Loucy (cell line): ENCODE measurements around the gene PLEKHA7.
A peak's percentile ranks its signal among the peaks of the same experiment; 100 is the strongest.

Experiments
- H2AFZ ChIP-seq: fragments of 200-600 bp; sonication (generic); 2 replicates; pipeline ENCODE4 v1.6.0; 2016; ENCODE audit warnings: antibody characterized with exemption, mild to moderate bottlenecking, low read length, moderate library complexity
- H3F3A ChIP-seq: fragments of 200-600 bp; 2 replicates; pipeline ENCODE4 v1.6.0; 2016; ENCODE audit warnings: antibody characterized with exemption, low read depth, mild to moderate bottlenecking
- H3K27me3 ChIP-seq: fragments of 200-600 bp; sonication (generic); 2 replicates; pipeline ENCODE4 v1.6.1; 2014; ENCODE audit warnings: low read length, mild to moderate bottlenecking; ENCODE audit not compliant: insufficient read depth, poor library complexity, severe bottlenecking
- H3K36me3 ChIP-seq: fragments of 200-600 bp; sonication (generic); 2 replicates; pipeline ENCODE4 v1.6.1; 2016; ENCODE audit warnings: low read length; ENCODE audit not compliant: insufficient read depth
- H3K4me1 ChIP-seq: fragments of 200-600 bp; sonication (generic); 2 replicates; pipeline ENCODE4 v1.5.1; 2014; ENCODE audit warnings: low read length, mild to moderate bottlenecking; ENCODE audit not compliant: insufficient read depth, poor library complexity, severe bottlenecking
- H3K4me2 ChIP-seq: fragments of 200-600 bp; sonication (generic); 2 replicates; pipeline ENCODE4 v1.6.0; 2014; ENCODE audit warnings: antibody characterized with exemption, low read length, low read depth, mild to moderate bottlenecking; ENCODE audit not compliant: poor library complexity, severe bottlenecking
- H3K4me3 ChIP-seq: fragments of 200-600 bp; sonication (generic); 2 replicates; pipeline ENCODE4 v1.5.1; 2014; ENCODE audit warnings: low read length, mild to moderate bottlenecking, mixed read lengths; ENCODE audit not compliant: poor library complexity, severe bottlenecking
- H3K79me2 ChIP-seq: fragments of 200-600 bp; sonication (generic); 2 replicates; pipeline ENCODE4 v1.6.1; 2014; ENCODE audit warnings: low read length; ENCODE audit not compliant: insufficient read depth
- H3K9ac ChIP-seq: fragments of 200-600 bp; sonication (generic); 2 replicates; pipeline ENCODE4 v1.6.0; 2014; ENCODE audit warnings: mild to moderate bottlenecking, low read depth, low read length, moderate library complexity; ENCODE audit not compliant: poor library complexity, severe bottlenecking
- H3K9me2 ChIP-seq: fragments of 200-600 bp; sonication (generic); replicated peaks from 2 replicates; pipeline ENCODE4 v1.6.1; 2016; ENCODE audit warnings: low read depth, low read length, mixed read lengths
- H3K9me3 ChIP-seq: fragments of 200-600 bp; sonication (generic); 2 replicates; pipeline ENCODE4 v1.6.1; 2014; ENCODE audit warnings: mild to moderate bottlenecking, antibody characterized with exemption, low read length, low read depth; ENCODE audit not compliant: insufficient read depth
- H4K20me1 ChIP-seq: fragments of 200-600 bp; sonication (generic); 2 replicates; pipeline ENCODE4 v1.6.0; 2014; ENCODE audit warnings: antibody characterized with exemption, low read length, mild to moderate bottlenecking; ENCODE audit not compliant: insufficient read depth, poor library complexity, severe bottlenecking
- EZH2phosphoT487 ChIP-seq: fragments of 200-600 bp; IDR thresholded peaks from 2 replicates; pipeline ENCODE4 v1.6.1; 2018; ENCODE audit warnings: antibody characterized with exemption, mild to moderate bottlenecking, moderate library complexity, borderline replicate concordance
- TF ChIP-seq, protein P1 (sequence below): fragments of 200-600 bp; sonication (generic); conservative IDR thresholded peaks from 2 replicates; pipeline ENCODE4 v1.5.1; 2014; ENCODE audit warnings: mild to moderate bottlenecking, antibody characterized with exemption, low read length

PLEKHA7 gene

DNA sequence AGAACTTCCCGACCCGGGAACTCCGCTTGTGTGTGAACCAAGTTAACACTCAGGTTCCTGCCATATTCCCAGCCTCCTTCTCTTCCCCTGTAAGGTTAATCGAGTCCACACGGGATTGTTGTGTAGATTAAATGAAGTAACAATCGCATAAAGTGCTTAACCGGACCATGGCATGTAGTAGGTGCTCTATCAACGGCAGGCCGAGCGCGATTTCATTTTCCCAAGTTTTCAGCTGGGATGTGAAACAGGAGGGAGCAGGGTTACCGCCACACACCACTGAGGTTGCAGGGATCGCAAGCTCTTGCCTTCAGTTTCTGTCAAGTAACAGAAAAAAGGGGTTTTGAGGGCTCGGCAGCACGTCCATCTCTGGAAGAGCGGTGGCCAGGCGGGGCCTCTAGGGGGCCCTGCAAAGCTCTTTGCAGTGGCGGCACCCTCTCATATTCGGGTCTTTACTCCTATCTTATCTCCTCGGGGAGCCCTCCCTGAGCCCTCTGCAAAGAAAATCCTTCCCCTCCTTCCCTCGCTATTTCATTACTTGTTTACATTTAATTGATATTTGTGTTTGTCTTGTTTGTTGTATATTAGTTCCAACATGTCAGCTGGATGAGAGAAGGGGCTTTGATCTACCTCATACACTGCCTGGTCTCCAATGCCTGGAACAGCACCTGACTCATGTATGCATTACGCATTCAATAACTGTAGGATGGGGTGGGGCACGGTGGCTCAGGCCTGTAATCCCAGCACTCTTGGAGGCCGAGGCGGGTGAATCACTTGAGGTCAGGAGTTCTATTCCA, 816 bp upstream of the PLEKHA7 start:
- no peaks in the 10 kb centered on the region for H3F3A ChIP-seq
- H3K9me3 ChIP-seq = no peaks in the 10 kb centered on the region
- H3K79me2 ChIP-seq = peaks cover 8% of the 10 kb centered on the region; the same call in 1 of the 2 replicates
- no peaks in the 10 kb centered on the region for H3K9me2 ChIP-seq
- TF ChIP-seq, protein P1, sequence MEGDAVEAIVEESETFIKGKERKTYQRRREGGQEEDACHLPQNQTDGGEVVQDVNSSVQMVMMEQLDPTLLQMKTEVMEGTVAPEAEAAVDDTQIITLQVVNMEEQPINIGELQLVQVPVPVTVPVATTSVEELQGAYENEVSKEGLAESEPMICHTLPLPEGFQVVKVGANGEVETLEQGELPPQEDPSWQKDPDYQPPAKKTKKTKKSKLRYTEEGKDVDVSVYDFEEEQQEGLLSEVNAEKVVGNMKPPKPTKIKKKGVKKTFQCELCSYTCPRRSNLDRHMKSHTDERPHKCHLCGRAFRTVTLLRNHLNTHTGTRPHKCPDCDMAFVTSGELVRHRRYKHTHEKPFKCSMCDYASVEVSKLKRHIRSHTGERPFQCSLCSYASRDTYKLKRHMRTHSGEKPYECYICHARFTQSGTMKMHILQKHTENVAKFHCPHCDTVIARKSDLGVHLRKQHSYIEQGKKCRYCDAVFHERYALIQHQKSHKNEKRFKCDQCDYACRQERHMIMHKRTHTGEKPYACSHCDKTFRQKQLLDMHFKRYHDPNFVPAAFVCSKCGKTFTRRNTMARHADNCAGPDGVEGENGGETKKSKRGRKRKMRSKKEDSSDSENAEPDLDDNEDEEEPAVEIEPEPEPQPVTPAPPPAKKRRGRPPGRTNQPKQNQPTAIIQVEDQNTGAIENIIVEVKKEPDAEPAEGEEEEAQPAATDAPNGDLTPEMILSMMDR = peak; percentile 87
- TF ChIP-seq EZH2phosphoT487 = no peak
- peaks cover 16% of the 10 kb centered on the region for H3K4me1 ChIP-seq
- peak overlapping the region; percentile 91 for H3K4me3 ChIP-seq
- H3K27me3 ChIP-seq = no peaks in the 10 kb centered on the region
- H2AFZ ChIP-seq = peak overlapping the region; percentile 99
- H3K36me3 ChIP-seq = no peaks in the 10 kb centered on the region
- H3K9ac ChIP-seq = peak overlapping the region; percentile 83
- H3K4me2 ChIP-seq = peak overlapping the region; percentile 88
- no peaks in the 10 kb centered on the region for H4K20me1 ChIP-seq

DNA sequence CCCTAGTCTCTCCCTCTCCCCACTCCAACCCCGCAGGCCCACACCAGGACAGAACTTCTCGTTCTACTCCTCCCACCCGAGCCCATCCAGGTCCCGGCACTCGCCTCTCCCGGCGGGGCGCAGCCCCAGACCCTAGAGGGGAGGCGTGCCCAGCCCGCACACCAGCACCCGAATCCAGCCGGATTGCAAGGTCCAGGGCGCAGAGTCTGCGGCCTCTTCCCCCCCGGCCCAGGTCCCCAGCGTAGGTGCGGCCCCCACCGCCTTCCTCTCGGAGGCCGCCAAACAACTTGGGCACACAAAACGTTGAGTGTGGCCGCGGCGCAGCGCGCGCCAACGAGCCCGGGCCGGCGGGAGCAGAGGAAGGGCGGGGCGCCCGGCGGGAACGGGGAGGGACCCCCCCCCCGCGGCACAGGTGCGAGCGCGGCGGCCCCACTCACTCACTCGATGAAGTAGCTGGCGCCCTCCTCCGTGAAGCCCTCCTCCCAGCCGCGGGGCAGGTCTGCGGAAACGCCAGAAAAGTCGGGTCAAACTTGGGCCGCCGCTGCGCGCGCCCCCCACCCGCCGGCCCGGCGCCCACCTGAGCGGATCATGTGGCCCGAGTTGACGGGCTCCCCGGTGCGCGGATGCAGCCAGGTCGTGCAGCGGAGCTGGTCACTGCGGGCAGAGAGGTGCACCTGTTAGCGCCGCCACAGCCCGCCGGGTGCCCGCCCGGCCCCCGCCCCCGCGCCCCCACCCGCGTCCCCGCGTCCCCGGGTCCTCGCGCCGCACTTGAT, 480 bp downstream of the PLEKHA7 start:
- Histone ChIP-seq H3K27me3 (no peaks in the 10 kb centered on the region), H3K79me2 (peaks cover 8% of the 10 kb centered on the region; the same call in 1 of the 2 replicates), H2AFZ (peak overlapping the region; percentile 82), H3K4me2 (peak overlapping the region; percentile 78), H3K4me1 (peaks cover 16% of the 10 kb centered on the region), H3K36me3 (no peaks in the 10 kb centered on the region), H3K9ac (peak overlapping the region; percentile 75), H3K9me3 (no peaks in the 10 kb centered on the region), H3K9me2 (no peaks in the 10 kb centered on the region), H4K20me1 (no peaks in the 10 kb centered on the region), H3F3A (no peaks in the 10 kb centered on the region), H3K4me3 (peak overlapping the region; percentile 81)
- TF ChIP-seq, protein P1 = no peak
- TF ChIP-seq EZH2phosphoT487 = no peak

DNA sequence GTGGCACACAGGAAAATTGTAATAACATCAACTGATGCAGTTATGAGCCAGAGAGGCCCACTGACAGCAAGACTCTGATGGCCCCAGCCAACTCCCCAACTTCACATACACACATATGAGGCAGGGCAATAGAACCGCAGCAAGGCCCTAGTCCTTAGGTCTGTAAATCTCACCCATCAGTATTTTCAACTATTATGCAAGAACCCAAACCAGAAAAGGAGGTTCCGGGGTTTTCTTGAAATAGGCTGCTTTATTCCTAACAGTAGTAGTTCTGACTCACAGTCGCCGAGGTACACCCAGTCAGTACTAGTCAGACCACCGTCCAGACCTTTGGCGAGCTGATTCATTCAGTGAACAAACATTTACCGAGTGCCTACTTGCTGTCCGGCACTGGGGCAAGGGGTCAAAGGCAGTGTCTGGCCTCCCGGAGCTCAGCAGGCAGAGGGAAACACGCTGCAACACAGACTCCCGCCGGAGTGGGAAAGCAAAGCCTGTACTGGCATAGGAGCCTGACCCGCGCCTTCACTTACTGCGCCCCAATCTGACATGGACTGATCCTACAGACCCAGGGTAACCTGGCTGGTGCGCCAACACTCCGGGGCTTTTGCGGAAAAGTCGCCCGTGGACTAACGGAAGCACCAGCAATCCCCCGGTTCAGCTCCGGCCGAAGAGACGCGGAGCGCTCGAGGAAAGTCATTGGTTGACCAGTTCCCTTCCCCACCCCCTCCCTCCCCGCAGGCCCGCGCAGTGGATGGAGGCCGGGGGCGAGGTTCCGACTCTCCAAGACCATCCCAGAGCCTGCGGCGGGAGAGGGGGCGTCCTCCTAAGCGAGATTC, 1.3 kb downstream of the PLEKHA7 start:
- H3K9me2 ChIP-seq = no peaks in the 10 kb centered on the region
- no peaks in the 10 kb centered on the region for H3K9me3 ChIP-seq
- peak overlapping the region; percentile 78 for H3K4me2 ChIP-seq
- H4K20me1 ChIP-seq = no peaks in the 10 kb centered on the region
- H2AFZ ChIP-seq = peak overlapping the region; percentile 82; the same call in 1 of the 2 replicates
- peak overlapping the region; percentile 75 for H3K9ac ChIP-seq
- TF ChIP-seq EZH2phosphoT487 = no peak
- TF ChIP-seq, protein P1 = no peak
- no peaks in the 10 kb centered on the region for H3F3A ChIP-seq
- no peaks in the 10 kb centered on the region for H3K36me3 ChIP-seq
- peaks cover 16% of the 10 kb centered on the region for H3K4me1 ChIP-seq
- peaks cover 8% of the 10 kb centered on the region; the same call in 1 of the 2 replicates for H3K79me2 ChIP-seq
- H3K27me3 ChIP-seq = no peaks in the 10 kb centered on the region
- H3K4me3 ChIP-seq = peak overlapping the region; percentile 81
